ENCODE measurements around the gene CYP46A1. TPM values are rescaled to one million over a fixed set of nuclear protein-coding genes. Genes with fewer than 3 reads are reported as not detected.

The CYP46A1 gene
- total RNA-seq, 1 experiment from 2014 or later = 0.36 TPM

GRCh38 chr14:99751539-99752485 is 67.7 kb downstream of the CYP46A1 start:
- no peak for DNase-seq (ENCODE audit: low read depth, low spot score)
- POLR2A ChIA-PET = no interaction called here
- BruUV-seq (replicated peaks) = no TSS peak

DNA sequence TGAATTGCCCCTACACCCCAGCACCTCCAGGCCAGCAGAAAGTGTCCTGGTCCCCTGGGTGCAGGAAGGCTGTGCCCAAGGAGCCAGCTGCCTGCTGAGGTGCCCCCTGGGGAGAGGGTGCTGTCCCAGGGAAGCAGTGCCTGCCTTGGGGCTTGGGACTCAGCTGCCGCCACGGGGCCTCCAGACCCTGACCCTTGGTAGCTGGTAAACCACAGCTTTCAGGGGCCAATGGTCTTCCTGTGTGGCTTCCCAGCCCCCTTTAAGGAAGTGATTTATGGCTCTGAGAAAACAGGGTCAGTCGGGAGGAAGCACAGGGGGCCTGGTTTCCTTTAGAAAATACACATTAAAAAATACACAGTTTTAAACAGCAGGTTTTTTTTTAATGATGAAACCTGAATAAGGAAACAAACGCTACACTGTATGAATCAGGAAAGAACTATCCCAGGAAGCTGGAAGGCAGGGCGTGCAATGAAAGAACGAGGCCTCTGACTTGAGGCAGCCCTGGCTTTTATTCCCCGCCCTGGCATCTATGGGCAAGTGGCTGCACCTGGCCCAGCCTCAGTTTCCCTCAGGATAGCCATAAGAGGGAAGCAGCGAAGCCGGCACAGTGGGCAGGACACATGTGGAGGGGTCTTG is 68.5 kb downstream of the CYP46A1 start:
- TF ChIP-seq REST (IDR thresholded peaks at IDR 0.05; ENCODE audit: insufficient read depth in 1 of 2, low read depth in 2 of 2, low read length in 1 of 2) (no peak), CTCF (IDR thresholded peaks at IDR 0.05) (no peak), SIN3A (IDR thresholded peaks at IDR 0.05; ENCODE audit: borderline replicate concordance, insufficient read depth, low read depth, low read length) (no peak)
- Histone ChIP-seq H3K27ac (ENCODE audit: low read length) (peak overlapping the region; percentile 26; the same call in 1 of the 2 replicates), H3K27me3 (ENCODE audit: control insufficient read depth, insufficient read depth, low read length) (no peaks in the 10 kb centered on the region), H3K9me3 (ENCODE audit: control insufficient read depth, insufficient read depth, low read depth, low read length) (no peaks in the 10 kb centered on the region), H3K4me3 (ENCODE audit: low read depth in 2 of 2, low read length in 2 of 2) (no peak overlapping the region), H3K36me3 (ENCODE audit: control insufficient read depth, insufficient read depth, low read length) (no peaks in the 10 kb centered on the region), H3K4me1 (ENCODE audit: control insufficient read depth, insufficient read depth, low read length) (peaks cover 46% of the 10 kb centered on the region)
- intact Hi-C loops (cut with micrococcal nuclease; ENCODE audit: unreplicated experiment) = no loop called here
- ChIA-PET CTCF (no interaction called here), POLR2A (no interaction called here)
- DNase-seq (ENCODE audit: low read depth, low spot score) = no peak
- BruUV-seq (replicated peaks) = no TSS peak
- in situ Hi-C loops (cut with HindIII; ENCODE audit: low pct_unique_long_range_greater_than_20kb, low sequenced_read_pairs) = no loop called here
- ATAC-seq = no peak

More at GRCh38 chr14:99751539-99752485, 67.7 kb downstream of the CYP46A1 start:
- H3K27me3 ChIP-seq (ENCODE audit: control insufficient read depth, insufficient read depth, low read length) = no peaks in the 10 kb centered on the region
- no peaks in the 10 kb centered on the region for H3K9me3 ChIP-seq (ENCODE audit: control insufficient read depth, insufficient read depth, low read depth, low read length)
- peaks cover 51% of the 10 kb centered on the region for H3K4me1 ChIP-seq (ENCODE audit: control insufficient read depth, insufficient read depth, low read length)
- intact Hi-C loops (cut with micrococcal nuclease; ENCODE audit: unreplicated experiment) (no loop called here), in situ Hi-C loops (cut with HindIII; ENCODE audit: low pct_unique_long_range_greater_than_20kb, low sequenced_read_pairs) (no loop called here)
- H3K4me3 ChIP-seq (ENCODE audit: low read depth in 2 of 2, low read length in 2 of 2) = no peak overlapping the region
- H3K27ac ChIP-seq (ENCODE audit: low read length) = peak overlapping the region; percentile 26; the same call in 1 of the 2 replicates
- CTCF ChIA-PET = no interaction called here
- H3K36me3 ChIP-seq (ENCODE audit: control insufficient read depth, insufficient read depth, low read length) = no peaks in the 10 kb centered on the region
- ATAC-seq = no peak
- no peak for TF ChIP-seq CTCF (IDR thresholded peaks at IDR 0.05)

Data from Panc1 (cell line).